H9 (cell line): ENCODE data around the gene H6PD. TPM values are rescaled to one million over a fixed set of nuclear protein-coding genes. Genes with fewer than 3 reads are reported as not detected.

Experiments used
- DNase-seq: peaks from one replicate; pipeline ENCODE4 v3.0.0-alpha.2; 2017
- H2AFZ ChIP-seq: one replicate; pipeline ENCODE4 v1.6.1; 2013; ENCODE audit warnings: mild to moderate bottlenecking, low read length, control low read depth, moderate library complexity
- H2AK5ac ChIP-seq: 2 replicates; pipeline ENCODE4 v1.6.1; 2013; ENCODE audit warnings: low read length, control low read depth, mixed read lengths; ENCODE audit not compliant: insufficient read length
- H2BK120ac ChIP-seq: one replicate; pipeline ENCODE4 v1.6.1; 2013; ENCODE audit warnings: low read depth, mild to moderate bottlenecking, low read length, control low read depth, inconsistent platforms; ENCODE audit not compliant: poor library complexity, severe bottlenecking
- H2BK12ac ChIP-seq: 2 replicates; pipeline ENCODE4 v1.6.1; 2013; ENCODE audit warnings: low read length, control low read depth, mixed read lengths, low read depth; ENCODE audit not compliant: insufficient read length
- H2BK15ac ChIP-seq: 2 replicates; pipeline ENCODE4 v1.6.1; 2013; ENCODE audit warnings: low read depth, low read length, control low read depth
- H2BK20ac ChIP-seq: one replicate; pipeline ENCODE4 v1.6.1; 2013; ENCODE audit warnings: low read depth, mild to moderate bottlenecking, low read length, control low read depth, inconsistent platforms; ENCODE audit not compliant: poor library complexity, severe bottlenecking
- H2BK5ac ChIP-seq: 2 replicates; pipeline ENCODE4 v1.6.1; 2013; ENCODE audit warnings: low read length, control low read depth, mixed read lengths; ENCODE audit not compliant: insufficient read length
- H3K14ac ChIP-seq: 2 replicates; pipeline ENCODE4 v1.6.1; 2013; ENCODE audit warnings: low read length, control low read depth; ENCODE audit not compliant: insufficient read depth
- H3K18ac ChIP-seq: 2 replicates; pipeline ENCODE4 v1.6.1; 2013; ENCODE audit warnings: low read depth, mild to moderate bottlenecking, mixed read lengths, low read length, control low read depth; ENCODE audit not compliant: insufficient read length
- H3K23ac ChIP-seq: 2 replicates; pipeline ENCODE4 v1.6.1; 2013; ENCODE audit warnings: low read length, control low read depth, mixed read lengths, low read depth; ENCODE audit not compliant: insufficient read length
- H3K23me2 ChIP-seq: 2 replicates; pipeline ENCODE4 v1.6.1; 2013; ENCODE audit warnings: low read depth, mild to moderate bottlenecking, mixed read lengths, low read length, control low read depth; ENCODE audit not compliant: insufficient read length, poor library complexity, severe bottlenecking
- H3K27ac ChIP-seq: 2 replicates; pipeline ENCODE4 v1.5.1; 2013; ENCODE audit warnings: low read length, control low read depth, mixed read lengths, low read depth; ENCODE audit not compliant: insufficient read length
- H3K27me3 ChIP-seq: 2 replicates; pipeline ENCODE4 v1.6.1; 2013; ENCODE audit warnings: low read length, control low read depth, inconsistent platforms; ENCODE audit not compliant: insufficient read depth
- H3K4ac ChIP-seq: 2 replicates; pipeline ENCODE4 v1.6.1; 2013; ENCODE audit warnings: low read depth, mild to moderate bottlenecking, control low read depth, inconsistent platforms, low read length, moderate library complexity
- H3K4me1 ChIP-seq: 2 replicates; pipeline ENCODE4 v1.6.1; 2013; ENCODE audit warnings: low read length, control low read depth, inconsistent platforms; ENCODE audit not compliant: insufficient read depth
- H3K4me2 ChIP-seq: 2 replicates; pipeline ENCODE4 v1.6.1; 2013; ENCODE audit warnings: low read length, control low read depth, mixed read lengths; ENCODE audit not compliant: insufficient read length, insufficient read depth
- H3K56ac ChIP-seq: 2 replicates; pipeline ENCODE4 v1.6.1; 2013; ENCODE audit warnings: low read depth, mild to moderate bottlenecking, mixed read lengths, low read length, control low read depth; ENCODE audit not compliant: insufficient read length
- H3K79me1 ChIP-seq: 2 replicates; pipeline ENCODE4 v1.6.1; 2013; ENCODE audit warnings: low read depth, mild to moderate bottlenecking, moderate library complexity, low read length, control low read depth, inconsistent platforms; ENCODE audit not compliant: insufficient read depth, poor library complexity, severe bottlenecking
- H3K79me2 ChIP-seq: 2 replicates; pipeline ENCODE4 v1.6.1; 2013; ENCODE audit warnings: low read length, control low read depth, inconsistent platforms; ENCODE audit not compliant: insufficient read depth
- H3K9ac ChIP-seq: 2 replicates; pipeline ENCODE4 v1.6.1; 2013; ENCODE audit warnings: low read length, control low read depth, mixed read lengths; ENCODE audit not compliant: insufficient read length; ENCODE audit errors: extremely low read depth
- H3K9me3 ChIP-seq: one replicate; pipeline ENCODE4 v1.6.1; 2013; ENCODE audit warnings: low read depth, low read length, inconsistent platforms; ENCODE audit not compliant: control insufficient read depth
- H3T11ph ChIP-seq: one replicate; pipeline ENCODE4 v1.6.1; 2013; ENCODE audit warnings: mild to moderate bottlenecking, low read length, control low read depth, inconsistent platforms
- H4K20me1 ChIP-seq: one replicate; pipeline ENCODE4 v1.6.1; 2013; ENCODE audit not compliant: control insufficient read depth, insufficient read length, insufficient read depth
- H4K5ac ChIP-seq: 2 replicates; pipeline ENCODE4 v1.6.1; 2013; ENCODE audit warnings: low read depth, mild to moderate bottlenecking, mixed read lengths, low read length, control low read depth; ENCODE audit not compliant: insufficient read length
- H4K8ac ChIP-seq: replicated peaks from 2 replicates; pipeline ENCODE4 v1.6.1; 2013; ENCODE audit warnings: low read length, control low read depth, mixed read lengths, low read depth; ENCODE audit not compliant: insufficient read length
- H4K91ac ChIP-seq: 2 replicates; pipeline ENCODE4 v1.6.1; 2013; ENCODE audit warnings: low read depth, mild to moderate bottlenecking, moderate library complexity, mixed read lengths, low read length, control low read depth; ENCODE audit not compliant: insufficient read length
- H3K27ac Mint-ChIP-seq, 3 experiments: 2 replicates in 2 of 3; 3 replicates in 1 of 3; pipeline ENCODE4 v1.8.0; 2020 to 2021; ENCODE audit warnings: mixed read lengths in 3 of 3, mild to moderate bottlenecking in 1 of 3, moderate library complexity in 1 of 3
- H3K27me3 Mint-ChIP-seq: 2 replicates; pipeline ENCODE4 v1.8.0; 2021; ENCODE audit warnings: low read depth, mild to moderate bottlenecking, moderate library complexity, mixed read lengths
- H3K36me3 Mint-ChIP-seq, 3 experiments: 2 replicates in 2 of 3; 3 replicates in 1 of 3; pipeline ENCODE4 v1.8.0; 2020 to 2021; ENCODE audit warnings: low read depth in 3 of 3, mixed read lengths in 3 of 3; ENCODE audit not compliant: insufficient read depth in 1 of 3
- H3K4me1 Mint-ChIP-seq, 2 experiments: 2 replicates each; pipeline ENCODE4 v1.8.0; 2020; ENCODE audit warnings: mixed read lengths in 2 of 2
- H3K4me3 Mint-ChIP-seq, 2 experiments: 2 replicates in 1 of 2; 3 replicates in 1 of 2; pipeline ENCODE4 v1.8.0; 2020 to 2021; ENCODE audit warnings: mild to moderate bottlenecking in 2 of 2, mixed read lengths in 2 of 2, moderate library complexity in 1 of 2
- H3K9me3 Mint-ChIP-seq, 2 experiments: 2 replicates in 1 of 2; 3 replicates in 1 of 2; pipeline ENCODE4 v1.8.0; 2020; ENCODE audit warnings: mild to moderate bottlenecking in 2 of 2, mixed read lengths in 2 of 2, moderate library complexity in 1 of 2
- WGBS: extraction: QIAGEN DNeasy Blood & Tissue Kit; methylation state at CpG from one replicate; pipeline ENCODE4 v1.1.7; 2013; ENCODE audit warnings: missing lambda C conversion rate, low lambda C conversion rate, mixed read lengths; ENCODE audit not compliant: insufficient read length; ENCODE audit errors: extremely low coverage; 5-methylcytosine and 5-hydroxymethylcytosine counted together
- total RNA-seq: library from RNA; stranded (reverse); gene quantifications from 2 replicates; pipeline ENCODE4 v1.2.1, GENCODE V29; 2021
- TF ChIP-seq, protein P1 (sequence below): fragments of 200-600 bp; sonication (generic); conservative IDR thresholded peaks from 3 replicates; pipeline ENCODE4 v1.8.0; 2021; ENCODE audit warnings: antibody characterized with exemption, mild to moderate bottlenecking

The H6PD gene
- total RNA-seq, 1 experiment from 2014 or later: 7.9 TPM

DNA sequence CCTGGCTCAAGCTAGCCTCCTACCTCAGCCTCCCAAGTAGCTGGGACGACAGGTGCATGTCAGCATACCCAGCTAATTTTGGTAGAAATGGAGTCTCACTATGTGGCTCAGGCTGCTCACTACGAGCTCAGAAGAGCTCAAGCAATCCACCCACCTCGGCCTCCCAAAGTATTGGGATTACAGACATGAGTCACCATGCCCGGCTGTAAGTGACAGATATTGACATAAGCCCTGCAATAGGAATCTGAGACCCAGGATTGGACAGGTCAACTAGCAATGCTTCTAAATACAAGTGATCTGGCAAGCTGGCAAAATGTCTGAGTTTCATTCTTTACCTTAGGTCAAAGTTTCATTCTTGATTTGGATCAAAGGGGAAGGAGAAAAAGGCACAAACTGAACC is 40.5 kb upstream of the H6PD start:
- Histone ChIP-seq H4K91ac (no peak overlapping the region), H3K4me1 (no peaks in the 10 kb centered on the region), H3K18ac (no peak overlapping the region), H3K9ac (no peak overlapping the region), H2BK15ac (no peak overlapping the region), H2AFZ (no peak overlapping the region), H3K23ac (no peak overlapping the region), H3K79me2 (no peaks in the 10 kb centered on the region), H2BK12ac (no peak overlapping the region), H4K5ac (no peak overlapping the region), H3K4ac (no peak overlapping the region), H3K23me2 (peaks cover 6% of the 10 kb centered on the region), H4K8ac (no peak overlapping the region), H4K20me1 (no peaks in the 10 kb centered on the region), H3K27me3 (peaks cover 16% of the 10 kb centered on the region; the same call in 1 of the 2 replicates), H3K79me1 (no peaks in the 10 kb centered on the region), H3K9me3 (no peaks in the 10 kb centered on the region), H2BK5ac (no peak overlapping the region), H2BK120ac (no peak overlapping the region), H3K14ac (no peak overlapping the region), H2BK20ac (no peak overlapping the region), H3K4me2 (no peak overlapping the region), H3K27ac (no peak overlapping the region), H2AK5ac (no peak overlapping the region), H3K56ac (no peak overlapping the region), H3T11ph (no peak overlapping the region)
- no peak overlapping the region for H3K27ac Mint-ChIP-seq
- WGBS: no CpG with 5 or more reads among the region's 4 CpGs
- H3K4me1 Mint-ChIP-seq: peaks cover 11 to 22% of the 10 kb centered on the region in 2 experiments
- peaks cover 0 to 4% of the 10 kb centered on the region in 2 experiments; a peak in 2 of 5 replicates for H3K9me3 Mint-ChIP-seq
- TF ChIP-seq, protein P1, sequence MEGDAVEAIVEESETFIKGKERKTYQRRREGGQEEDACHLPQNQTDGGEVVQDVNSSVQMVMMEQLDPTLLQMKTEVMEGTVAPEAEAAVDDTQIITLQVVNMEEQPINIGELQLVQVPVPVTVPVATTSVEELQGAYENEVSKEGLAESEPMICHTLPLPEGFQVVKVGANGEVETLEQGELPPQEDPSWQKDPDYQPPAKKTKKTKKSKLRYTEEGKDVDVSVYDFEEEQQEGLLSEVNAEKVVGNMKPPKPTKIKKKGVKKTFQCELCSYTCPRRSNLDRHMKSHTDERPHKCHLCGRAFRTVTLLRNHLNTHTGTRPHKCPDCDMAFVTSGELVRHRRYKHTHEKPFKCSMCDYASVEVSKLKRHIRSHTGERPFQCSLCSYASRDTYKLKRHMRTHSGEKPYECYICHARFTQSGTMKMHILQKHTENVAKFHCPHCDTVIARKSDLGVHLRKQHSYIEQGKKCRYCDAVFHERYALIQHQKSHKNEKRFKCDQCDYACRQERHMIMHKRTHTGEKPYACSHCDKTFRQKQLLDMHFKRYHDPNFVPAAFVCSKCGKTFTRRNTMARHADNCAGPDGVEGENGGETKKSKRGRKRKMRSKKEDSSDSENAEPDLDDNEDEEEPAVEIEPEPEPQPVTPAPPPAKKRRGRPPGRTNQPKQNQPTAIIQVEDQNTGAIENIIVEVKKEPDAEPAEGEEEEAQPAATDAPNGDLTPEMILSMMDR: no peak
- H3K4me3 Mint-ChIP-seq: no peak overlapping the region
- H3K36me3 Mint-ChIP-seq: peaks cover 0 to 3% (median 0%) of the 10 kb centered on the region in 3 experiments; a peak in 1 of 7 replicates
- H3K27me3 Mint-ChIP-seq: peaks cover 38% of the 10 kb centered on the region
- no peak for DNase-seq
